ENCODE data around the gene GRAMD1B.

DNA sequence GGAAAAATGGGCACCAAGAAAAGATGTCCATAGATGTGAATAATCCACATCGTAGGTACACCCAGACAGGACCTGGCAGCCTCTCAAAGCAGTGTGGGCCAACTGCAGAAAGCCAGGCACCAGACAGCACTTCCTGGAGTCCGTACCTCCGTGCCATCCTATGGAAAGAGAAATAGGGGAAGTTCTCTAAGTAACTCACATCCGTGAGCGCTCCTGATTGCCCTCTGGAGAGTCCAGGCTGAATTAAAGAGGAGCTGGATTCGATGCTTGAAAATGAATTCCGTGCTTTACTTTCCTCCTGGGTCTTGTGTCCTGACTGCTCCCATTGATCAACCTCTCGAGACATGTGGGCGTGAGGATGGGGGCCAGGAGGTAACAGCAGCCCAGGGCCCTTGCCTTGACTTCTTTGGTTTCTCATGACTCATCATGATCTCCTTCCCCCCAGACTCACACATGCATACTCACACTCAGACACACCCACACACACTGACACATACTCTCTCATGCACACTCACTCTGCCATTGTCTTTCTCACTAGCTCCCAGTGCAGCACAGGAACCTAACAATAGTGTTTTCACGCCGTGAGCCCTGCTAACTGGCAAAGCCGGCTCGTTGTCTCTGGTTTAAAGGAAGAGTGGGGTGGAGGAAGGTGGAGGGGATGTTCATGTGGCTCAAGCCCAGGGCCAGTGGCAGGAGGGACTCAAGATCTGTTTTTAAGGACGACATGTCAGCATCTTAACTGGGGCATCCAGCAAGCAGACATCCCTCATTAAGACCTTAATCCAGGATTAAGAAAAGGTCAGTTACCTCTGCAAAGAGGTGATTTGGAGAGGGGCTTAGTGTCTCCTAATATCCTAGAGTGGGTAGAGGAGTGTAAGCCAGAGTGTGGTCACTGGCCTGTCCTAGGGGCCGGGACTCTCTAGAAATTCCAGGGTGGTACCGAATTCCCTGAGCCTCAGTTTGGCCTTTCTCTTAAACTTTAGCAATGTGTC is 120.2 kb downstream of the GRAMD1B start:
- TF ChIP-seq, protein P1, sequence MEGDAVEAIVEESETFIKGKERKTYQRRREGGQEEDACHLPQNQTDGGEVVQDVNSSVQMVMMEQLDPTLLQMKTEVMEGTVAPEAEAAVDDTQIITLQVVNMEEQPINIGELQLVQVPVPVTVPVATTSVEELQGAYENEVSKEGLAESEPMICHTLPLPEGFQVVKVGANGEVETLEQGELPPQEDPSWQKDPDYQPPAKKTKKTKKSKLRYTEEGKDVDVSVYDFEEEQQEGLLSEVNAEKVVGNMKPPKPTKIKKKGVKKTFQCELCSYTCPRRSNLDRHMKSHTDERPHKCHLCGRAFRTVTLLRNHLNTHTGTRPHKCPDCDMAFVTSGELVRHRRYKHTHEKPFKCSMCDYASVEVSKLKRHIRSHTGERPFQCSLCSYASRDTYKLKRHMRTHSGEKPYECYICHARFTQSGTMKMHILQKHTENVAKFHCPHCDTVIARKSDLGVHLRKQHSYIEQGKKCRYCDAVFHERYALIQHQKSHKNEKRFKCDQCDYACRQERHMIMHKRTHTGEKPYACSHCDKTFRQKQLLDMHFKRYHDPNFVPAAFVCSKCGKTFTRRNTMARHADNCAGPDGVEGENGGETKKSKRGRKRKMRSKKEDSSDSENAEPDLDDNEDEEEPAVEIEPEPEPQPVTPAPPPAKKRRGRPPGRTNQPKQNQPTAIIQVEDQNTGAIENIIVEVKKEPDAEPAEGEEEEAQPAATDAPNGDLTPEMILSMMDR (conservative IDR thresholded peaks at IDR 0.05; ENCODE audit: low read length), result no peak
- no peak for TF ChIP-seq EZH2phosphoT487 (IDR thresholded peaks at IDR 0.05; ENCODE audit: borderline replicate concordance)

All from Loucy (cell line).